Activated naive CD8-positive, alpha-beta T cell treated with anti-CD3 and anti-CD28 coated beads, Interleukin-2, amount 50 U/mL, for 16 hours (primary cell): ENCODE measurements around the gene KSR1.

Source experiments
- DNase-seq: peaks from one replicate; pipeline ENCODE4 v3.0.0-alpha.2; 2020; ENCODE audit warnings: low read depth, low spot score

KSR1 gene

DNA sequence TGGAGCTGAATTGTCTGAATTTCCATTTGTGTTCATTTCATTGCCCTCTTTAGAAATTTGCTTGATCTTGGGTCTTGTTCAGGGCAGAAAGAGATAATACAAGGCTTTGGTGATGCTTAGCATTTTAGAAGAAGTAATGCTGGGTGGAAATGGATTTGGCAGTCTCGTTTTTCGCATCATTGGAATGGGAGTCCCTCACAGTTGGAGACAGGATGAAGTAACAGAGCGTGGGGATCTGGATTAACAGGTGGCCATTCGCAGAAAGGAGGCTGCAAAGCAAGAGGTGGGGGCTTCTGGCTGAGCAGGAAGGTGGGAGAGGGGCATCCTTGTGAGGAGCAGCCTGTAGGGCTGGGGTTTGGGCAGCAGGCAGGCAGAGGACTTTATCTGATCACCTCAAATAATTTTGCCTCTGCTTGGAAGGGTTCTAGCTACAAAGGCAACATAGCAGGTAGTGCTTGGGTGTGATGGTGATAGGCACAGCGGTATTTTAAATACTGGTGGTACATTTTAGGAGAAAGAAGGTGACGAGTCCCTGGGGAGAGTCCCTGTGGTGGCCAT lies 17.0 kb downstream of the KSR1 start:
- DNase-seq: no peak

DNA sequence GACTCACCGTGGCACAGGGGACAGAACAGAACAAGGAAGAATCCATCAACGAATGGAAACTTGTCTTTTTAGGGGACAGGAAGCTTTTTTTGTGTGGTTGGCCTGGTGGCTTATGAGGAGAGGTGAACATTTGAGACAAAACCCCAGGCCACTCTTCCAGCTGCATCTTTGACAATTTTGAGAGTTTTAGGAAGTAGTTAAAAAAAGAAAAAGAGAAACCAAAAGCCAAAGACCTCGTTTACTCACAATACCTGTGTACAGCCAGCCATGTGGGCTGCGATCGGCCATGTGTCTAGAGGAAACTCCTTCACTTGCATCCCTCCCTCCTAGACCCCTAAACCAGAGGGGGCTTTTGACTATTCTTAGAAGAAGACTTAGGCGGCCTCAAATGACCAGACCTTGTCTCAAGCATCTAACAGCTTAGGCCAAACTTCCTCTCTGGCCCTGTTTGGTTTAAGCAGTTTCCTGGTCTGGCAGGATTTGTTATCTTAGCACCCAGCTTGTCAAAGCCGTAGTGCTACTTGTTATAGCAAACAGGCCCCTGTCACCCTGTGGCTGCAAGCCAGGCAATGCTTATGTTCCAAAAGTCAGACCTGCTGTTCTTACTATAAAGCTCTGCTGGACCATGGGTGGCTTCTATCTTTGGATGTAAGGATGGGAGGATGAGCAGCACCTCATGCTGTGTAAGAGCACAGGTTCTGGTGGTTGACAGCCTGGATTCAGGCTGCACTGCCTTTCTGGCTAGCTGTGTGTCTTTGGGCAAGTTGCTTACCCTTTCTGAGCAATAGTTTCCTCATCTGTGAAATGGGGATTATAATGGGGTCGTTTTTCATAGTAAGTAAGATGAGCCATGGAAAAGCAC lies 17.7 kb downstream of the KSR1 start:
- peak; percentile 73 for DNase-seq

DNA sequence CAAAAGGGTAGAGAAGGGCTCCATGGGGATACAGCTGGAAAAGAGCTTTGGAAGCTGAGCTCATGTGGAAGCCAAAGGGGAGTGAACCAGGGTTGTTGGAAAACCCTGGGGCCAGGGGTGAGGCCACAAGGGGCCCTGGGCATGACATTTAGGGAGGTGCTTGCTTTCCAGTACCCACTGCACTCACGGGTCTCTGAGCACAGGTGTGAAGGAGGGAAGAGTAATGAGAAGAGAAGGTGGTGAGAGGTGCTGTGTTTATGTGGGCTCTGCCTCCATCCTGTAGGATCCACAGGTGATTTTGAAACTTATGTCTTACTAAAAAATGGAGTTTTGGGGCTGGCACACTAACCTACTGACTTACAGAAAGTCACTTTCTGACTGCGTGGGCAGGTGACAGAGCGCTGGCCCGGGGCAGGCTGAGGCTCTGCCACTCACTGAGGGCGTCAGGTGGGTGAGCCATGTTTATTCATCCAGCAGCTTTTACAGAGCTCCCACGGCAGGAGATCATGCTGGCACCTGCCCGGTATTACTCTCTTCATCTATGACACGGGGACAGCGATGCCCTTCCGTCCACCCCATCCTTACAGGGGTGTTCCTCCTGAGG lies 18.9 kb downstream of the KSR1 start:
- DNase-seq: no peak

DNA sequence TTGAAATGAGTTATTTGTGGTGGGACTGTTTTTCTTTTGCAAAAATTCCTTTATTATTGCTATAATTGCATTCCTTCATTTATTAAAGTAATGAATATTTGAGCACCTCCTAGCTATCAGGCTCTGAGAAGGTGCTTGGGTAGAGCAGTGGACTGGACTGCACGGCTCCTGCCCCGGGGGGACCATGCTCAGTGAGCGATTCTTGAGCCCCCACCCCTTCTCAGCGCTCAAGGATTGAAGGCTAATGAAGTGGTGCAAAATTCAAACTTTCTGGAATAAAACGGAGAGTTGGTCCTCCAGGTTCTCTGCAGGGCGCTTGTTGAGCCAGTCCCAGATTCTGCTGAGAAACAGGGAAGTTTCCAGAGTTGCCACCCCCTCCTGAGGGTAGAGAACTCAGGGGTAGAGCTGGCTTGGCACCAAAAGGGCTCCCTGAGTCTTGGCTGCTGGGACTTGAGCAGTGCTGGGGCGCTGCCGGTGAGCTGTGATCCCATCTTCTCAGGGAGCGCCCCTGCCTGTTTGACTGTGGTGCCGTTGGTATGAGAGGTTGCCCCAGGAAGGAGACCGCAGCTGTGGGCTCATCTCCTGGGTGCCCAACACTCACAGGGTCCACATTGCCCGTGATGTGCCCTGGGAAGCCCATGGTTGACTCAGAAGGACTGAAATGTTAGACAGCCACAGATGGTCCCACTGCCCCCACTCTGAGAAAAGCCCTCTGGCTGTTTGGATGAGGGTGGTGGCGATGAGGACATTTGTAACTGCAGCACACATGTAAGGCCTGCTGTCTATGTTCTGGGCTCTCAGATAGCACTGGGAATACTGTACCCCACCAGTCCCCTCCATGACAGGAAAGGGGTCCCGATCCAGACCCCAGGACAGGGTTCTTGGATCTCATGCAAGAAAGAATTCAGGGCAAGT lies 20.0 kb downstream of the KSR1 start:
- DNase-seq: no peak

DNA sequence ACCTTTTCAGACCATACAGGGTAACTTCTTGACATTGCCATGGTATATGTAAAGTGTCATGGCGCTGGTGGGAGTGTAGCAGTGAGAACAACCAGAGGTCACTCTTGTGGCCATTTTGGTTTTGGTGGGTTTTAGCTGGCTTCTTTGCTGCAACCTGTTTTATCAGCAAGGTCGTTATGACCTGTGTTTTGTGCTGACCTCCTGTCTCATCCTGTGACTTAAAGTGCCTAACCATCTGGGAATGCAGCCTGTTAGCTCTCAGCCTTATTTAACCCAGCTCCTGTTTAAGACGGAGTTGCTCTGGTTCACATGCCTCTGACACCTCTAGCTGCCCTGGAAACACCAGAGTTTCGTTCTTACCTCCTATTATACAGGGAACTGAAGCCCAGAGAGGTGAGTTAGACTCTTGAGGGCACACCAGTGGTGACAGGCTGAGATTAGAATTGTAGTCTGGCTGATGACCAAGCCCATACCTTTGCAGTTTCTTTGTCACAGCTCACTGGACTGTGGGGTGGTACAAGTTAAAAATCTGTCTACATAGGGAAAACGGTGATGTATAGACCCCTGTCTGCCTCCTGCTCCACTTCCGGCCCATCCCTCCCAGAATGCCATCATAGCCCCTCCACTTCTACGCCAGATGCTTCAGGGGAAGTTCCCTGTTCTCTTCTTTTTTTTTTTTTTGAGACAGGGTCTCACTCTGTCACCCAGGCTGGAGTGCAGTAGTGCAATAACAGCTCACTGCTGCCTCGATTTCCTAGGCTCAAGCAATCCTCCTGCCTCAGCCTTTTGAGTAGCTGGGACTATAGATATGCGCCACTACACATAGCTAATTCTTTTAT lies 21.0 kb downstream of the KSR1 start:
- DNase-seq: no peak

DNA sequence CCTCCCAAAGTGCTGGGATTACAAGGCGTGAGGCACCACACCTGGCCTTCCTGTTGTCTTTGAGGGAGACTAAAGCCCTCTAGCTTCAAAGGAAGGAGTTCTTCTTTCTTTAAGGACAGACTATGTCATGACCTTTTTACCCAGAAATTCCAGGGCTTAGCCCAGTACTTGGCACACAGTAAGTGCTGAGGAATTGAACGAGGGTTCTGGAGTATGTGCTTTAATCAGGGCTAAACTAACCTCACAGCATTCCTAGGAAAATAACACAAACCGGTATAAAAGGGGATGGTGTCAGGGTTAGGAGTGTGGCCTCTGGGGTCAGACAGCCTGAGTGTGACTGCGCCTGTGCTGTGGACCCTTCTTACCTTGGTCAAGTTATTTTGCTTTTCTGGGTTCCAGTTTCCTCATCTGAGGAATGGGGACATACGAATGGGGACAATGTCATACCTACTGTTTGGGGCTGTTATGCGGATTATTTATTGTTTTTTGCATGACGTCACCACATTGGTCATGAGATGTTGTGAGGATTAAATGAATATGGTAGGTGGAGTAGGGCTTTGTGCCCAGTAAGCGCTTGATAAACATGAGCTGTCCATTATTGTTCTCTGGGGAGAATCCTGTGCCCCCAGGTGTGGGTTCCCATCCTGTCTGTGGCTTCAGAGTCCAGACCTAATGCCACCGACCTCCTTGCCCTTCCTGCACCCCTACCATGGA lies 21.9 kb downstream of the KSR1 start:
- no peak for DNase-seq

DNA sequence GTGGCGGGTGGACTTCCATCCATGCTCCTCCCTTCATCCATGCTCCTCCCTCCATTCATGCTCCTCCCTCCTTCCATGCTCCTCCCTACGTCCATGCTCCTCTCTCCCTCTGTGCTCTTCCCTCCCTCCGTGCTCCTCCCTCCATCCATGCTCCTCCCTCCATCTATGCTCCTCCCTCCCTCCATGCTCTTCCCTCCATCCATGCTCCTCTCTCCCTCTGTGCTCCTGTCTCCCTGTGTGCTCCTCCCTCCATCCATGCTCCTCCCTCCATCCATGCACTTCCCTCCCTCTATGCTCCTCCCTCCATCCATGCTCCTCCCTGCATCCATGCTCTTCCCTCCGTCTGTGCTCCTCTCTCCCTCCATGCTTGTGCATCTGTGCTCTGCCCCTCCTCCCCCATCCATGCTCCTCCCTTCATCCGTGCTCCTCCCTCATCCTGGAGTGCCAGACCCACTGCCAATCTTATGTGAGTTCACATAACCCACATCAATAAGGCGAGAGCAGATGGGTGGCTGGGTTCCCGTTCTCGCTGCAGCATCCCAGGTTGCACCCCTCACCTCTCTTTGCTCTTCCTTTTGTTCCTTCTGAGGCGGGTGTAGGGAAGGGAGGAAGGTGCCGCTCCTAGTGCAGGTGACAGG lies 22.8 kb downstream of the KSR1 start:
- no peak for DNase-seq

DNA sequence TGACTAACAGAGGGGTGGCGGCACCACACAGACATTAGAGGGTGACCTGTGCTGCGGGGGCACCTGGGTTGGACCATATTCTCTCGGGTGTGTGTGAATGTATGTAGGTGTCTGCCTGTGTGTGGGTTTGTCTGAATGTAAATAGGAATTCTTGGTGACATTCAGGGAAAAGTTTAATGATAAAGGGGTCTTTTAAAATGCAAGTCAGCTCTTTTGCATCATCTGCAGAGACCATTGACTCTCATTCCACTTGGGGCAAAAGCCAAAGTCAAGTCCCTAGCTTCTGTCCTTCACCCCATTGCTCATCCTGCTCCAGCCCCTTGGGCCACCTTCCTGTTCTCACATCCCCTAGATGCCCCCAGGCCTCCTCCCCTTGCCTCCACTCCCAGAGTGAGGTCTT lies 23.6 kb downstream of the KSR1 start:
- no peak for DNase-seq

DNA sequence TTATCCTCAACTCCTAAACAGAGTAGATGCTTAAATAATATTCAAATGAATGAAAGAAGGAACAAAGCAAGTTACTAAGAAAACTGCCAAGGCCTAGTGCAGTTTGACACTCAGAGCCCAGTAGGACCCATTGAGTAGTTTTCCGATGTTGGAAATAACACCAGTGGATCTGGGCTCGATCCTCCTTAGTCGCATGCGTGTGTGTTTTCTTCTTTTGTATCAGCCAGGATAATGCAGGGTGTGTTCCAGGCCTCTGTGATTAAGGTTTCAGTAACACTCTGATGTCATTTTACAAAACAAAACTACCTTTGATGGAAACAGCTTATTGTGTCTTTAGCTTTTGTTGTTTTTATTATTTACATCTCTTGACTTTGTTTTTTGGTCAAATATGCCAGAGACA lies 24.5 kb downstream of the KSR1 start:
- no peak for DNase-seq

DNA sequence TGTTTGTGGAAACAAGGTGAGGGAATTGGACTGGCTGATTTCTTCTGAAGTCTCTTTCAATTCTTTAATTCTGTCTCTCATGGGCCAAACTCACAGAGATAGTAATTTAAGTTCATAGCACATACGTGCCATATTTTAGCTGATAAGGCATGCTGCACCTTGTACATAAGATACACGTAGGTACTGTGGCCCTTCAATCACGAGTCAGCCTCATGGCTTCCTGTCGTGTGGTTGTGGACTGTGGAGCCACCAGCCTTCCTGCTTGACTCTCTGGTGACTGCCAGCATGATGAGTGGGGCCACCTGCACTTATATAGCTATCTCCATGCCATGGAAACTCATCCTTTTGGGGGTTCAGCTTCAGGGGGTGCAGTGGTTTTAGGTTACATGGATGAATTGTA lies 25.1 kb downstream of the KSR1 start:
- DNase-seq: no peak

DNA sequence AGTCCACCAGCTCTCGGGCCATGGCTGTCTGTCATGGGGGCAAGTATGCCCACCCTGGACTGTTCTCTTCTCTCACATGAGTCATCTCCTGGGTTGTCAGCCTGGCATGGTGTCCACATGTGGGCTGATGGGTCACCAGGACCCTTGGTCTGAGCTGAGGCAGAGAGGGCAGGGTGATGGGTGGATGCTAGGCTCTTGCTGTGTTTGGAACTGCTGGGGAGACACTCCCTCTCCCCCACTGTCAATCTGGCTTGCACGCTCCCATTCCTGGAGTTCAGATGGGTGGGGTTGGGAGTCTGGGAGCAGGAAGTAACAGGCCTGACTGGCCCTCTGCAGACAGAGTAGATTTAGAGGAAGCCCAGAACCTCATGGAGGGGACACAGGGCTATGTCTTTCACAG lies 28.9 kb downstream of the KSR1 start:
- no peak for DNase-seq

DNA sequence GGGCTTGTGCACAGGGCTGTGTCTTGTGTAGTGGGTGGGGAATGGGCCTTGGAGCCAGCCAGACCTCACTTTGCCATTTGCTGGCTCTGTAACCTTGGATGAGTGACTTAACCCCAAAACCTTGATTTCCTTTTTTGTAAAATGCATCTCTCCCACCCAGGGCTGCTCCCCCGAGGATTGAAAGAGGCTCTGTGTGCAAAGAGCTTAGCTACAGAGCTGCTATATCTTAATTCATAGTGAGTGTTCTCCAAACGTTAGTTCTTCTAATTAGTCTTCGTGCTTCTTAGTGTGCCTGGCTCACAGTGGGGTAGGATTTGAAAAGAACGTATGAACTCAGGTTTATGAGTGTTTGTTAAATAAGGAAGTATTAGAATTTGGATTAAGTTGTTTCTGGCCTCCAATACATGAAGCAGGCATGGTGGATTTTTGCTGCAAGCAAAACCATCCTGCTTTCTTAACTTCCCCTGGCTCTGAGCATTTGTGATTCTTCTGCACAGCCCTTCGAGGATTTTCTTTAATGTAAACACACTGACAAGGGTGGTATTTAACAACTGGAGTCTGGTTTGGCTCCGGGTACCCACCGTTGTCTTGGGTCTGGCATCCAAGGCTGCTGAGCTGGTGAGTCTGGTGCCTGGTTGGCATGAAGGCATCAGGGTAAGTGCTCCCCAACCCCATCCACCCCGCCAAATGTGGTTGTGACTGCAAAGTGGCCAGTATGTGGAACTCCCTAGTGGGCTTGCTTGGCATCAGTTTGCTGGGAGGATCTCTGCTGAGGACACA lies 29.7 kb downstream of the KSR1 start:
- DNase-seq: no peak

DNA sequence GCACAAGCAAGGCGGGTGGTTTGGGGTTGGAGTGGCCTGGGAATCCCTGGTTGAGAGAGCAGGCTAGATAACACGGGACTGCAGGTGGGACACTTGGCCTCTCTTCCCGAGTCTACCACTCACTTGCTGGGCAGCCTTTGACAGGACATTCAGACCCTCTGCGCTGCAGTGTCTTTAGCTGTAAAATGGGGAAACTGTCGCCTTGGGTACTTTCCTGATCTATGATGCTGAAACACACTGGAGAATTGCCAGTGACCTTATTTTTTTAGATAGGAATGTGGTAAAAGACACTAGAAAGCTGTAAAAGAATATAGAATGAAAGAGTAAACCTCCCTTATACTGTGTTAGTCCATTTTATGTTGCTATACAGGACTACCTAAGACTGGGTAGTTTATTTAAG lies 30.5 kb downstream of the KSR1 start:
- DNase-seq: no peak

DNA sequence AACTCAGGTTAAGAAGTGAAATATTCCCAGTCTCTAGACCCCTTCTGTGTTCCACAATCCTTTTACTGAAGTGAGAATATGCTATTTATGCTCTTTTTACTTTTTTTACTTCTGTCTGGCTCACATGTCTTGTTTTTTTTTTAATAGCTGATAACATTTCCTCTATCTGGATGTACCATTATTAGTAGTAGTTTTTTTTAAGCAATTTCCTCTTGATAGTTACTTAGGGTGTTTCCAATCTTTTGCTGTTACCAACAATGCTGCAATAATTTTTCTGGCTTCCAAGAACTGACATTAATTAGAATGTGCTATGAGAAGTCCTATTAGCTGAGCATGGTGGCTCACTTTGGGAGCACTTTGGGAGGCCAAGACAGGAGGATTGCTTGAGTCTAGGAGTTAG lies 32.0 kb downstream of the KSR1 start:
- DNase-seq: no peak

DNA sequence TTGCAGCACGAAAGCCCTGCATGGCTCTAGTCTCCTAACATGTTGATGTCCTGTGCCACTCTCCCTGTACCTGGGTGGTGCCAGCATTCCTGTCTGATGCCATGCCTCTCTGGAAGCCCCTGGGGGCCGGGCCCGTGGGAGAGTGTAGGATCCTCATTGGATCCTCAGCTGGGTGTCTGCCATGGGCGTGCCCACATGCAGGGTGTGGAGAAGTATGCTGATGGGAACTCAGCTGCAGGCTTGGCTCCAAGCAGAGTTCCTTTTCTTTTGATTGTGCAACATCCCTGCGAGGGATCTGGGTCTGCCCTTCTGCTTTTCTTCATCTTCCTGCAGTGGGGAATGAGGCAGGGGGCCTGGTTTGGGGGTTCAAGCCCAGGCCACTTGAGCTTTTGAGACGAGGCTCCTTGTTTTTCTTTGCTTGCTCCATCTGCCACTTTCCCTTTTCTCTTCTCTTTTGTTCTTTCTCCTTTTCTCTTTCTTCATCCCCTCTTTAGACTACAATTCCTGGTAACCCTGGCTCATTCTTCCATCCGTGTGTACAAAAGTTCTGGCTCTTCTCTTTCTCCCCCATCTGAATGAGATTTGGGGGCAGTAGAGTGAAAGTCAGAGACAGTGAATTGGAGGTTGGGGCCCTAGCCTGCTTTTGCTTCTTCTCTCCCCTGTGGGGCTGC lies 32.9 kb downstream of the KSR1 start:
- DNase-seq: no peak

DNA sequence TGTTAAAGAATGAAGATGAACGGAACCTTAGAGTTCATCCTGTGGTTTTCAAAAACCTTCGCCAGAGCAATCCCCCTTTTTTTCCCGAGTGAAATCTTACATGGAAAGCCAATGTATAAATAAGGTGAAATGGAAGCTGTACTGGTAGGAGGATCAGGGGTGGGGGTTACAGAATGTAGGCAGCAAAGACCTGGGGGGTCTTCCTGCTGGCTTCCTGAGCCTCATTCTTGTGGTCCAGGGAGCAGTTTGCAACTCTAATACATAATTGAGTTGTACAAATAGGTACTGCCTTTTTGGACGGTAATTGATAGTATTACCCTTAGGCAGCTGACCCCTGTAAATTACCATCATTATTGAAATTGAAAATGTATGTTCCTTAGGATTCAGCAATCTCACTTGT lies 34.1 kb downstream of the KSR1 start:
- DNase-seq: no peak

DNA sequence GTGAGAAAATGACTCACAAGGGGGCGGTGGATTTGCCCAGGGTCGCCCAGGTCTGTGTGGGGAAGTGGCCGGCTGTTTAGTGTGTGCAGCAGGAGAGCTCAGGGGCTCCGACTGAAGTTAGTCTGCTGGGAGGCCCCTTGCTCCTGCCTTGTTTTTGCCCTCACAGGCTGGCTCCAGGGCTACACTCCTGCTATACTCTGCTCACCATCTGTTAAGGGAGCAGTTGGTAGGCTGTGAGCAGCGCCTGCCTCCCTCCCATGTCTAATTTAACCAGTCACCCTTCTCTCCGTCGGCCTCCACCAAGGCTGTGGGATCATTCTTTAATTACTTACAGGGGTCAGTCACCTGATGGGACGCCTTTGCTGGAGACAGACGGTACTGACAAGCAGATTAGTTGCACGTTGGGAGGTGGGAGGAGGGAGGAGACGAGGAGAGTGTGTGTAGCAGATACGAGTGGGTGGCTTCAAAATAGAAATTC lies 35.5 kb downstream of the KSR1 start:
- no peak for DNase-seq

DNA sequence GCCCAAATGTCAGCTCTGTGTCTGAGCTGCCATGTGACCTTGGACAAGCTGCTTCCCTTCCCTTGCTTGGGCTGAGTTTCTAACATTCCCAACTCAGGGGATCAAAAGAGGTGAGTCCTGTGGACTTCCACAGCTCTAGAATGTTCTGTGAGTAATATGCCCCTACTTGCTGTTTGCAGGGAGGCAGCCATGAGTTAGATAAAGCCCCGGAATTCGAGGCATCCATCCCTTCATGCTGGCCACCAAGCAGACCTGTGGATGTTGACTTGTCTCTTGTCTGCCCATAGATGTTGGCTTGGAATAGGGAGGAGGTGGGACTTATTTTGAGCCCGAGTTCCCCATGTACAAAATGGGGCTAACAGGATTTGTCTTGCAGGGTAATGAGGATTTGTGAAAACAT lies 36.2 kb downstream of the KSR1 start:
- DNase-seq: no peak

DNA sequence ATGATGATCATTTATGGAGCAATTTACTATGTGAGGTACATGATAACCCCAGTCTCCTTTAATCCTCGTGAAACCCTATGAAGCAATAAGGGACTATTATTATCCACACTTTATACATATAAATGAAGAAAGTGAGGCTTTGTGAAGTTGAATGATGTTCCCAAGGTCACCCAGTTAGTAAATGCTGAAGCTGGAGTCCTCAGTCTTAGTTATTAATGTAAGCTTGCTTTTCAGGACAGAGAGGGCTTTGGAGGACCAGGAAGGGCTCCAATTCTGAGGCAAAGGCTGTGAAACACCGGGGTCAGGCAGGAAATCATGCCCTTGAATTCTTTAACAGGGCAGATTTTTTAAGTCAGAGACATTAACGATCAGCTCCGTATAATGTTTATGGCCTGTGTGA lies 36.8 kb downstream of the KSR1 start:
- DNase-seq: no peak
